ENCODE data around the gene SLC38A10.

Gene SLC38A10

GRCh38 chr17:81298991-81299738 lies 4.1 kb upstream of the SLC38A10 start:
- DNase-seq (ENCODE audit: low read depth) = no peak

- no peak for DNase-seq (ENCODE audit: low read depth)
Measured at GRCh38 chr17:81298325-81298990, 3.4 kb upstream of the SLC38A10 start.

- DNase-seq (ENCODE audit: low read depth) = peak; percentile 42
Measured at GRCh38 chr17:81295676-81296381, 722 bp upstream of the SLC38A10 start.

GRCh38 chr17:81294512-81295030 lies 536 bp downstream of the SLC38A10 start:
- peak; percentile 9 for DNase-seq (ENCODE audit: low read depth)

- DNase-seq (ENCODE audit: low read depth) = no peak
Measured at GRCh38 chr17:81292450-81292849, 2.7 kb downstream of the SLC38A10 start.

GRCh38 chr17:81291662-81292061 lies 3.4 kb downstream of the SLC38A10 start:
- peak; percentile 40 for DNase-seq (ENCODE audit: low read depth)

- DNase-seq (ENCODE audit: low read depth) = no peak
Measured at GRCh38 chr17:81290230-81290629, 4.9 kb downstream of the SLC38A10 start.

- no peak for DNase-seq (ENCODE audit: low read depth)
Measured at GRCh38 chr17:81289627-81290026, 5.5 kb downstream of the SLC38A10 start.

- no peak for DNase-seq (ENCODE audit: low read depth)
Measured at GRCh38 chr17:81288715-81289114, 6.4 kb downstream of the SLC38A10 start.

- DNase-seq (ENCODE audit: low read depth) = no peak
Measured at GRCh38 chr17:81287741-81288430, 7.2 kb downstream of the SLC38A10 start.

GRCh38 chr17:81287152-81287551 lies 8.0 kb downstream of the SLC38A10 start:
- DNase-seq (ENCODE audit: low read depth) = no peak

- DNase-seq (ENCODE audit: low read depth) = no peak
Measured at GRCh38 chr17:81286491-81287145, 8.5 kb downstream of the SLC38A10 start.

- no peak for DNase-seq (ENCODE audit: low read depth)
Measured at GRCh38 chr17:81285894-81286293, 9.2 kb downstream of the SLC38A10 start.

GRCh38 chr17:81285179-81285878 lies 9.8 kb downstream of the SLC38A10 start:
- peak; percentile 71 for DNase-seq (ENCODE audit: low read depth)

- no peak for DNase-seq (ENCODE audit: low read depth)
Measured at GRCh38 chr17:81282876-81283275, 12.2 kb downstream of the SLC38A10 start.

GRCh38 chr17:81282141-81282540 lies 13.0 kb downstream of the SLC38A10 start:
- DNase-seq (ENCODE audit: low read depth) = no peak

GRCh38 chr17:81280571-81280970 lies 14.5 kb downstream of the SLC38A10 start:
- DNase-seq (ENCODE audit: low read depth) = no peak

GRCh38 chr17:81279278-81280275 lies 15.5 kb downstream of the SLC38A10 start:
- no peak for DNase-seq (ENCODE audit: low read depth)

- no peak for DNase-seq (ENCODE audit: low read depth)
Measured at GRCh38 chr17:81278831-81279230, 16.3 kb downstream of the SLC38A10 start.
